Measurements from ENCODE around the gene SIGLEC14. TPM values are rescaled to one million over a fixed set of nuclear protein-coding genes. Genes with fewer than 3 reads are reported as not detected.
"Not testable (repeated sequence)": the region's sequence is repeated elsewhere in the genome, so short reads cannot be mapped to it uniquely, and the experiment has no call there.

Gene SIGLEC14
- total RNA-seq, 1 donor from 2014 or later, result not detected

DNA sequence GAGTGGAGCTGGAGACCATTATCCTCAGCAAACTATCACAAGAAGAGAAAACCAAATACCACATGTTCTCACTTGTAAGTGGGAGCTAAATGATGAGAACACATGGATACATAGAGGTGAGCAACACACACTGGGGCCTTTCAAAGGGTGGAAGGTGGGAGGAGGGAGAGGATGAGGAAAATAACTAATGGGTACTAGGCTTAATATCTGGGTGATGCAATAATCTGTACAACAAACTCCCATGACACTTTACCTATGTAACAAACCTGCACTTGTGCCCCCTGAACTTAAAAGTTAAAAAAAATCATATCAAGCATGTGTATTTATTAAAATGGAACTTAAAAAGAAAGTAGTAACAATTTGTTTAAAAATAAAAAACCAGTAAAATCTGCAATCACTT is 5.0 kb downstream of the SIGLEC14 start:
- Mint-ChIP-seq H3K36me3 (ENCODE audit: insufficient read depth) (no peaks in the 10 kb centered on the region), H3K4me3 (ENCODE audit: low read depth) (no peak overlapping the region), H3K27me3 (peaks cover 31% of the 10 kb centered on the region), H3K9me3 (ENCODE audit: low read depth) (peaks cover 20% of the 10 kb centered on the region), H3K4me1 (ENCODE audit: low read depth) (no peaks in the 10 kb centered on the region), H3K27ac (no peak overlapping the region)
- TF ChIP-seq, protein P1, sequence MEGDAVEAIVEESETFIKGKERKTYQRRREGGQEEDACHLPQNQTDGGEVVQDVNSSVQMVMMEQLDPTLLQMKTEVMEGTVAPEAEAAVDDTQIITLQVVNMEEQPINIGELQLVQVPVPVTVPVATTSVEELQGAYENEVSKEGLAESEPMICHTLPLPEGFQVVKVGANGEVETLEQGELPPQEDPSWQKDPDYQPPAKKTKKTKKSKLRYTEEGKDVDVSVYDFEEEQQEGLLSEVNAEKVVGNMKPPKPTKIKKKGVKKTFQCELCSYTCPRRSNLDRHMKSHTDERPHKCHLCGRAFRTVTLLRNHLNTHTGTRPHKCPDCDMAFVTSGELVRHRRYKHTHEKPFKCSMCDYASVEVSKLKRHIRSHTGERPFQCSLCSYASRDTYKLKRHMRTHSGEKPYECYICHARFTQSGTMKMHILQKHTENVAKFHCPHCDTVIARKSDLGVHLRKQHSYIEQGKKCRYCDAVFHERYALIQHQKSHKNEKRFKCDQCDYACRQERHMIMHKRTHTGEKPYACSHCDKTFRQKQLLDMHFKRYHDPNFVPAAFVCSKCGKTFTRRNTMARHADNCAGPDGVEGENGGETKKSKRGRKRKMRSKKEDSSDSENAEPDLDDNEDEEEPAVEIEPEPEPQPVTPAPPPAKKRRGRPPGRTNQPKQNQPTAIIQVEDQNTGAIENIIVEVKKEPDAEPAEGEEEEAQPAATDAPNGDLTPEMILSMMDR (IDR thresholded peaks at IDR 0.05; ENCODE audit: unreplicated experiment), result no peak
- no peak for DNase-seq (ENCODE audit: low spot score, unreplicated experiment)

DNA sequence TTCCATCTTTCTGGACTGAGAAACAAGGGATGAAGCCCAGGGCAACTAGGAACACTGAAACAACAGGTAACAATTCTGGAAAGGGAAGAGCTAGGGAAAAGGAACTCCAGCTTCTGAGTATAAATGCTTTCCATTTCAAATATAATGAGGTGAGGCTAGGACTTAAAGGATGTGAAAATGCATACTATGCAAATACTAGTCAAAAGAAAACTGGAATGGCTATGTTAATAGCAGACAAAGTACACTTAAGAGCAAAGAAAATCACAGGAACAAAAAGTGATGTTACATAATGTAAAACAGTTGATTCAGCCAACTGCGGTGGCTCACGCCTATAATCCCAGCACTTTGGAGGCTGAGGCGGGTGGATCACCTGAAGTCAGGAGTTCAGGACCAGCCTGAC is 6.2 kb downstream of the SIGLEC14 start:
- Mint-ChIP-seq H3K27ac (no peak overlapping the region), H3K9me3 (ENCODE audit: low read depth) (peaks cover 20% of the 10 kb centered on the region), H3K36me3 (ENCODE audit: insufficient read depth) (no peaks in the 10 kb centered on the region), H3K4me3 (ENCODE audit: low read depth) (no peak overlapping the region), H3K4me1 (ENCODE audit: low read depth) (no peaks in the 10 kb centered on the region), H3K27me3 (peaks cover 31% of the 10 kb centered on the region)
- TF ChIP-seq, protein P1 (IDR thresholded peaks at IDR 0.05; ENCODE audit: unreplicated experiment), result no peak
- DNase-seq (ENCODE audit: low spot score, unreplicated experiment), result no peak

DNA sequence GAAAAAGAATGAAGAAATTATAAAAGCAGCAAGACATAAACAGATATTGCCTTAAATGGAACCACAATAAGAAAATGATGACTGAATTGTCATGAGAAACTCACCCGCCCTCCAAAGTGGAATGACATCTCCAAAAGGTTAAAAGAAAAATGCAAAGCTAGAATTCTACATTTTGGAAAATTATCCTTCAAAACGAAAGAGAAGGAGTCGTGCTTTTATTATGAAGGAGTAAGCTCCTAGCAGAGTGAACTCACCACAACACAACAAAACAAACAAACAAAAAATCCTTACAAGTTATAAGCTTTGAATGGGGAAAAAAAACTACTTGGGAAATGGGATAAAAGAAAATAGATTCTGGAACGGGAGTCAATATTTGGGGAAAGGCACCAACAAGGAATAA is 6.7 kb downstream of the SIGLEC14 start:
- Mint-ChIP-seq H3K27me3 (peaks cover 27% of the 10 kb centered on the region), H3K4me3 (ENCODE audit: low read depth) (no peak overlapping the region), H3K9me3 (ENCODE audit: low read depth) (peaks cover 20% of the 10 kb centered on the region), H3K27ac (no peak overlapping the region), H3K36me3 (ENCODE audit: insufficient read depth) (no peaks in the 10 kb centered on the region), H3K4me1 (ENCODE audit: low read depth) (no peaks in the 10 kb centered on the region)
- TF ChIP-seq, protein P1 (IDR thresholded peaks at IDR 0.05; ENCODE audit: unreplicated experiment), result no peak
- DNase-seq (ENCODE audit: low spot score, unreplicated experiment), result no peak

DNA sequence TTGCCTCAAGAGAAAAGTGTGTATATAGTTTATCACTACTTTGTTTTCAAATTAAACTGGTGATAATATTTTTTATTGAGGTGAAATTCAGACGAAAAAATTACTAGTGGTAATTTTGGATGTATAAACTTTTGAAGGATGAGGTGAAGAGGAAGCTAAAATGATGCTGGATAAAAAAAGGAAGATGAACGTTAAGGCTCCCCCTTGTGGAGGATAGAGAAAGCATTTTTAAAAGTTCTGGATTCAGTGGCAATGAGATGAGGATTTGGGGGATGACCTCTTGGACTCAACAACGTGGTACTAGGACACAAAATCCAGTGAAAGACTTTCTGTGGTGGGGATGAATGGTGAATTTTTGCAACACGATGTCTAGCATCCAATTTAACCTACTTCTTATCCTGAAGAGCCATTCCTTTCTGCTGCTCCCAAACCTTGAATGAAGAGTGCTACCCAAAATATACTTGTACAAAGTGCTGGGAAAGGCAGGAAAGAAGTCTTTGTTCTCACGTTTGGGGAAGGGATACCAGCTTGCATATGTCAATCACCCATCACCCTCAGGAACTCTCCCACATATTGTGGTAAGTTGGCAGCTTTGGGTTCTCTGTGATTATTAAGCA is 9.2 kb downstream of the SIGLEC14 start:
- Mint-ChIP-seq H3K4me3 (ENCODE audit: low read depth) (no peak overlapping the region), H3K36me3 (ENCODE audit: insufficient read depth) (no peaks in the 10 kb centered on the region), H3K4me1 (ENCODE audit: low read depth) (no peaks in the 10 kb centered on the region), H3K9me3 (ENCODE audit: low read depth) (peaks cover 23% of the 10 kb centered on the region), H3K27ac (no peak overlapping the region), H3K27me3 (peaks cover 15% of the 10 kb centered on the region)
- TF ChIP-seq, protein P1 (IDR thresholded peaks at IDR 0.05; ENCODE audit: unreplicated experiment), result peak; percentile 40
- no peak for DNase-seq (ENCODE audit: low spot score, unreplicated experiment)

DNA sequence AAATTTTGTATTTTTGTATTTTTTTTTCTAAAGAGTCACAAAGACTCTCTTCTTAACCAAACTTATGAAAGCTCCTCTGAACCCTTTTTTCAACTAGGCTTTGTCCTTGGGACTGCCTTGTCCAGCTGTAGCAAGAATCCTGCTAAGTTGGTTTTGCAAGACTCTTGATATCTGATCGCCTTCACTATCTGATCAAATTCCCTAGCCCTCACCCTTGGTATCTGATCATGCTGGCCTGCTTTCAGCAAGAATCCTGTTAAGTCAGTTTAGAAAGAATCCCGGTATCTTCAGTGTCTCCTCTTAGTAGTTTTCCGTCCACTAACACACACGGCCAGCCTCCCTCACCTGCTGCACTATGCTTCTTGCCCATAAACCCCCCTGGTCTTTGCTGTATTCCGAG is 14.5 kb downstream of the SIGLEC14 start:
- Mint-ChIP-seq H3K27ac (no peak overlapping the region), H3K36me3 (ENCODE audit: insufficient read depth) (no peaks in the 10 kb centered on the region), H3K9me3 (ENCODE audit: low read depth) (peaks cover 11% of the 10 kb centered on the region), H3K27me3 (peaks cover 12% of the 10 kb centered on the region), H3K4me3 (ENCODE audit: low read depth) (no peak overlapping the region), H3K4me1 (ENCODE audit: low read depth) (no peaks in the 10 kb centered on the region)
- DNase-seq (ENCODE audit: low spot score, unreplicated experiment), result no peak
- TF ChIP-seq, protein P1 (IDR thresholded peaks at IDR 0.05; ENCODE audit: unreplicated experiment), result no peak

DNA sequence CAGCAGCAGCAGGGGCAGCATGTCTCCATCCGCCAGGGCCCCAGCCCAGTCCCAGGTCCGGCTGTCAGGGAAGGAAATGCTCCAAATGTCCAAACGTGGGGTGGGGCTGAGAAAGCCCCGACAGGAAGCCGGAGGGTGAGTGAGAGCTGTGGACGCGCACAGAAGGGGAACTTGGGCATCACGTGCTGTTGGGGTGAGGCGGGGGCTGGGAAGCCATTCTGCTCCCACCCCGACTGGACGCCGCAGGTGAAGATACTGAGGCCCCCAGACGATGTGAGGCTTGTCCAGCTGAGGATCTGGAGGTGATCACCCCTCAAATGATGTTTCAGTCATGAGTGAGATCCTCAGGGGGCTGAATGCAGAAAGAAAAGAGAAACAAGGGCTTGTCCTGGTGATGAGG is 16.3 kb downstream of the SIGLEC14 start, which contains the start of gene SIGLEC5:
TSS of gene SIGLEC5 (minus strand) at position 87 of the 400 bp plus-strand sequence. CDS start at position 21, 66 bp downstream.
- H3K9me3 Mint-ChIP-seq (ENCODE audit: low read depth); H3K4me1 Mint-ChIP-seq (ENCODE audit: low read depth); H3K4me3 Mint-ChIP-seq (ENCODE audit: low read depth): not testable (repeated sequence)

More for the DNA sequence above, 16.3 kb downstream of the SIGLEC14 start, which contains the start of gene SIGLEC5:
- DNase-seq (ENCODE audit: low spot score, unreplicated experiment); H3K27ac Mint-ChIP-seq; H3K36me3 Mint-ChIP-seq (ENCODE audit: insufficient read depth): not testable (repeated sequence)
- H3K27me3 Mint-ChIP-seq, result peaks cover 17% of the 10 kb centered on the region
